Calu3 (cell line): ENCODE results near the gene APCDD1L. TPM values are rescaled to one million over a fixed set of nuclear protein-coding genes. Genes with fewer than 3 reads are reported as not detected.

ENCODE experiments used
- BruUV-seq: library from RNA; stranded (reverse); fragments of 400-500 nt; replicated peaks from 2 replicates; lab custom pipeline; 2021; lab: Mats Ljungman, UMichigan
- CTCF ChIA-PET: fragments of 300-600 bp; sonication (Branson Sonifier 250); formaldehyde crosslinking; loops from one replicate; lab custom pipeline; 2022; ENCODE audit warnings: antibody characterized with exemption; lab: Charles Lee
- DNase-seq: peaks from one replicate; pipeline ENCODE4 v3.0.0; 2022
- H3K27ac Mint-ChIP-seq: one replicate; pipeline ENCODE4 v1.8.0; 2022; ENCODE audit warnings: mixed read lengths; ENCODE audit not compliant: unreplicated experiment
- H3K27me3 Mint-ChIP-seq: one replicate; pipeline ENCODE4 v1.8.0; 2022; ENCODE audit warnings: mixed read lengths; ENCODE audit not compliant: unreplicated experiment
- H3K36me3 Mint-ChIP-seq: one replicate; pipeline ENCODE4 v1.8.0; 2022; ENCODE audit warnings: mild to moderate bottlenecking, moderate library complexity, mixed read lengths; ENCODE audit not compliant: insufficient read depth, unreplicated experiment
- H3K4me1 Mint-ChIP-seq: one replicate; pipeline ENCODE4 v1.8.0; 2022; ENCODE audit warnings: mild to moderate bottlenecking, low read depth, mixed read lengths; ENCODE audit not compliant: unreplicated experiment
- H3K4me3 Mint-ChIP-seq: one replicate; pipeline ENCODE4 v1.8.0; 2022; ENCODE audit warnings: mild to moderate bottlenecking, low read depth, moderate library complexity, mixed read lengths; ENCODE audit not compliant: unreplicated experiment
- H3K9me3 Mint-ChIP-seq: one replicate; pipeline ENCODE4 v1.8.0; 2022; ENCODE audit warnings: low read depth, mixed read lengths; ENCODE audit not compliant: unreplicated experiment
- CTCF ChIP-seq: fragments of 200-600 bp; IDR thresholded peaks from one replicate; pipeline ENCODE4 v1.8.0; 2022; ENCODE audit warnings: antibody characterized with exemption; ENCODE audit not compliant: unreplicated experiment
- intact Hi-C: fragments of 100-400 bp; cut with micrococcal nuclease; formaldehyde crosslinking; loops from one replicate; pipeline ENCODE4 v1.10.0; 2022; ENCODE audit not compliant: unreplicated experiment
- total RNA-seq: library from RNA; stranded (reverse); gene quantifications from 2 replicates; pipeline ENCODE4 v1.2.3, GENCODE V29; 2022

APCDD1L gene
- total RNA-seq, 1 experiment from 2014 or later, result not detected

DNA sequence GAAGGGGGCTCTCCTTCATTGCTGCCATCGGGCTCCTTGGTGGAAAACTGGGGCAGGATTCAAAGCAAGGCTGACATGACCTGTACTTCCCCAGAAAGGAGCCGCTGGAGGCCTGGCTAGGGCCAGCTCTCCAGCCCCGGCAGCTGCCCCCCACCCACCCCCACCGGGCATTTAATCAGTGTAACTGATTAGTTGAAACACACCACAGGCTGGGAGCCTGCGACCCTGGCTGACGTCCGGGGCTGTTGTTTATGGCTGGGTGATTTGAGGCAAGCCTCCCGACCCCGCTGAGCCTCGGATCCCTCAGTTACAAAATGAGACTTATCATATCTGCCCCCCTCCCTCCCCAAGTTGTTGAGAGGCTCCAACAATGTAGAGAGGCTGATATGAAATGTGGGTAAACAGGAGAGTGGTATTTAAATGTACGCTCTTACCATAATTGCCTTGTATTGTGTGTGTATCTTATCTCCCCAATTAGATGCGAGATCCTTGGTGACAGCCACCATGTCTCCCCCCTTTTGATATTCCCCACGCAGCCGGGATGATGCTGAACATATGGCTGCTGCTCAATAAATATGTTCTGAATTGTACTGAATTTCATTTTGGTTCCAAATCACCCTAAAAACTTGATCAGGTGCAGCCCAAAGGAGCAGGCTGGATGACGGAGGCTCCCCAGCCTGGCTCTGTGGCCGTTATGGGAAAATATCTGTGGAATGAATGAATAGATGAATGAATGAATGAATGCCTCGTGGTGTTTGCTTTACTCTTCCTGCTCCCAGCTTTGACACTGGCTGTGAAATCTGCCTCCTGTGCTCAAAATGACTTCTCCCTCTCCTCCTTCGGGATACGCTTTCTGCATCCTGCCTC, 31.8 kb upstream of the APCDD1L start:
- Mint-ChIP-seq H3K36me3 (no peaks in the 10 kb centered on the region), H3K4me3 (no peak overlapping the region), H3K27me3 (peaks cover 82% of the 10 kb centered on the region), H3K9me3 (no peaks in the 10 kb centered on the region), H3K27ac (no peak overlapping the region), H3K4me1 (no peaks in the 10 kb centered on the region)
- no TSS peak for BruUV-seq
- CTCF ChIA-PET, result no interaction called here
- no peak for TF ChIP-seq CTCF
- DNase-seq, result no peak
- intact Hi-C loops, result no loop called here

DNA sequence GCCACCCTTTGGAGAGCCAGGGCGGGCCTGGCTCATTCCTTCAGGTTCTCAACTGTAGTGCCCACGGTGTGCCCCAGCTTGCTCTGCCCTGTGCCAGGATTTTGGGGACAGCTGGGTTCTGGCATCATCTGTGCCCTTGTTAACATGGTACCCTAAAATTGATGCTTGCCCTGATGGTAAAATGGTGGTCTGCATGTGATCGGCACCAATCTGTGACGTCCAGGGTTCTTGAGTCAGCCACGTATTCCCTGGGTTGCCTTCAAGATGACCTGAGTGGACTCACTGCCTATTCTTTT, 31.2 kb upstream of the APCDD1L start:
- no peak overlapping the region for H3K27ac Mint-ChIP-seq
- H3K4me3 Mint-ChIP-seq, result no peak overlapping the region
- no peaks in the 10 kb centered on the region for H3K36me3 Mint-ChIP-seq
- BruUV-seq, result no TSS peak
- TF ChIP-seq CTCF, result no peak
- DNase-seq, result no peak
- H3K9me3 Mint-ChIP-seq, result no peaks in the 10 kb centered on the region
- no peaks in the 10 kb centered on the region for H3K4me1 Mint-ChIP-seq
- intact Hi-C loops, result no loop called here
- peaks cover 82% of the 10 kb centered on the region for H3K27me3 Mint-ChIP-seq
- CTCF ChIA-PET, result no interaction called here

- Mint-ChIP-seq H3K9me3 (no peaks in the 10 kb centered on the region), H3K27me3 (peaks cover 83% of the 10 kb centered on the region), H3K4me3 (no peak overlapping the region), H3K27ac (no peak overlapping the region), H3K36me3 (no peaks in the 10 kb centered on the region), H3K4me1 (no peaks in the 10 kb centered on the region)
- no TSS peak for BruUV-seq
- intact Hi-C loops, result no loop called here
- no peak for TF ChIP-seq CTCF
- no peak for DNase-seq
- CTCF ChIA-PET, result no interaction called here
Measured at GRCh38 chr20:58545565-58546415, 30.6 kb upstream of the APCDD1L start.

DNA sequence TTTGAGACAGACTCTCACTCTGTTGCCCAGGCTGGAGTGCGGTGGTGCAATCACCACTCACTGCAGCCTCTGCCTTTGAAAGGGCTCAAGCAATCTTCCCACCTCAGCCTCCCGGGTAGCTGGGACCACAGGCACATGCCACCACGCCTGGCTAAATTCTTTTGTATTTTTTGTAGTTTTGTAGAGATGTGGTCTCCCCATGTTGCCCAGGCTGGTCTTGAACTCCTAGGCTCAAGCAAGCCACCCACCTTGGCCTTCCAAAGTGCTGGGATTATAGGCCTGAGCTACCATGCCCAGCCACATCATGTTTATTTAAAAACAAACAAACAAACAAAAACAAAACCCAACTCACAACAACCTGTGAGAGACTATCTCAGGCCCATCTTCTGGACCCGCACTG, 29.7 kb upstream of the APCDD1L start:
- Mint-ChIP-seq H3K4me1 (no peaks in the 10 kb centered on the region), H3K9me3 (no peaks in the 10 kb centered on the region), H3K27ac (no peak overlapping the region), H3K36me3 (no peaks in the 10 kb centered on the region), H3K4me3 (no peak overlapping the region), H3K27me3 (peaks cover 83% of the 10 kb centered on the region)
- intact Hi-C loops, result no loop called here
- no TSS peak for BruUV-seq
- no peak for DNase-seq
- CTCF ChIA-PET, result interaction anchor here (0.7 kb wide), 1 partner anchor 10 kb away, joined by 3 read pairs; no protein-coding TSS in a partner anchor
- no peak for TF ChIP-seq CTCF
